ENCODE results near the gene TBC1D22B.

- TF ChIP-seq, protein P1, sequence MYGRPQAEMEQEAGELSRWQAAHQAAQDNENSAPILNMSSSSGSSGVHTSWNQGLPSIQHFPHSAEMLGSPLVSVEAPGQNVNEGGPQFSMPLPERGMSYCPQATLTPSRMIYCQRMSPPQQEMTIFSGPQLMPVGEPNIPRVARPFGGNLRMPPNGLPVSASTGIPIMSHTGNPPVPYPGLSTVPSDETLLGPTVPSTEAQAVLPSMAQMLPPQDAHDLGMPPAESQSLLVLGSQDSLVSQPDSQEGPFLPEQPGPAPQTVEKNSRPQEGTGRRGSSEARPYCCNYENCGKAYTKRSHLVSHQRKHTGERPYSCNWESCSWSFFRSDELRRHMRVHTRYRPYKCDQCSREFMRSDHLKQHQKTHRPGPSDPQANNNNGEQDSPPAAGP (tag by site-specific recombination; IDR thresholded peaks at IDR 0.05): no peak
- TF ChIP-seq ZNF664 (tag by site-specific recombination; IDR thresholded peaks at IDR 0.05) (no peak), ZNF677 (tag by site-specific recombination; IDR thresholded peaks at IDR 0.05) (no peak), SP3 (tag by site-specific recombination; IDR thresholded peaks at IDR 0.05) (no peak), CTCF (tag by site-specific recombination; IDR thresholded peaks at IDR 0.05) (no peak), ZSCAN30 (tag by site-specific recombination; IDR thresholded peaks at IDR 0.05) (no peak), BCL11A (tag by site-specific recombination; IDR thresholded peaks at IDR 0.05; ENCODE audit: low read depth) (no peak)
Observed at GRCh38 chr6:37221585-37222124, 35.9 kb upstream of the TBC1D22B start.

Data from HEK293 (cell line).